Lung microvascular endothelial cell (primary cell): ENCODE measurements around the gene UAP1L1. TPM values are rescaled to one million over a fixed set of nuclear protein-coding genes. Genes with fewer than 3 reads are reported as not detected.

ENCODE experiments used
- DNase-seq, 2 donors: peaks; one replicate each; pipeline versions ENCODE4 v3.0.0 to v3.0.0-alpha.2; 2010; ENCODE audit warnings: low read depth in 2 of 2
- total RNA-seq: library from RNA; depleted of rRNA; stranded (reverse); fragments of >200 nt; gene quantifications from 2 replicates; pipeline ENCODE4 v1.2.1, GENCODE V29; 2014

UAP1L1 gene
- total RNA-seq, 1 donor from 2014 or later = 16.9 TPM

- DNase-seq = peak; percentile 34 to 41
These were observed 34.3 kb upstream of the UAP1L1 start for GRCh38 chr9:137042751-137043727.

GRCh38 chr9:137044037-137044436 lies 33.3 kb upstream of the UAP1L1 start:
- no peak for DNase-seq

- DNase-seq = peak in 1 of 2 donors; percentile 36
These were observed 32.7 kb upstream of the UAP1L1 start for GRCh38 chr9:137044502-137045177.

GRCh38 chr9:137045294-137046087 lies 31.8 kb upstream of the UAP1L1 start:
- peak; percentile 58 to 69 for DNase-seq

- peak; percentile 80 to 87 for DNase-seq
These were observed 31.1 kb upstream of the UAP1L1 start, which contains the start of gene NPDC1 for GRCh38 chr9:137046088-137046787. TSS of gene NPDC1 (minus strand) at chr9:137046177. CDS start at chr9:137045989, 188 bp downstream.

- DNase-seq = no peak
These were observed 28.4 kb upstream of the UAP1L1 start for GRCh38 chr9:137048655-137049543.

GRCh38 chr9:137049544-137050449 lies 27.5 kb upstream of the UAP1L1 start:
- DNase-seq = peak; percentile 50 to 71

- DNase-seq = no peak
These were observed 26.7 kb upstream of the UAP1L1 start for GRCh38 chr9:137050570-137050969.

GRCh38 chr9:137051145-137051724 lies 26.1 kb upstream of the UAP1L1 start:
- DNase-seq = no peak

GRCh38 chr9:137052293-137052692 lies 25.0 kb upstream of the UAP1L1 start:
- no peak for DNase-seq

GRCh38 chr9:137052998-137053943 lies 24.0 kb upstream of the UAP1L1 start:
- DNase-seq = no peak

GRCh38 chr9:137053944-137054931 lies 23.1 kb upstream of the UAP1L1 start, which contains the start of gene ENTPD2:
TSS of gene ENTPD2 (minus strand) at chr9:137054061. CDS start at chr9:137053997, 64 bp downstream.
- no peak for DNase-seq

GRCh38 chr9:137054932-137055384 lies 22.4 kb upstream of the UAP1L1 start:
- DNase-seq = no peak

- DNase-seq = no peak
These were observed 21.6 kb upstream of the UAP1L1 start for GRCh38 chr9:137055385-137056364.
